ENCODE data around the gene CRIP2.

Gene CRIP2

DNA sequence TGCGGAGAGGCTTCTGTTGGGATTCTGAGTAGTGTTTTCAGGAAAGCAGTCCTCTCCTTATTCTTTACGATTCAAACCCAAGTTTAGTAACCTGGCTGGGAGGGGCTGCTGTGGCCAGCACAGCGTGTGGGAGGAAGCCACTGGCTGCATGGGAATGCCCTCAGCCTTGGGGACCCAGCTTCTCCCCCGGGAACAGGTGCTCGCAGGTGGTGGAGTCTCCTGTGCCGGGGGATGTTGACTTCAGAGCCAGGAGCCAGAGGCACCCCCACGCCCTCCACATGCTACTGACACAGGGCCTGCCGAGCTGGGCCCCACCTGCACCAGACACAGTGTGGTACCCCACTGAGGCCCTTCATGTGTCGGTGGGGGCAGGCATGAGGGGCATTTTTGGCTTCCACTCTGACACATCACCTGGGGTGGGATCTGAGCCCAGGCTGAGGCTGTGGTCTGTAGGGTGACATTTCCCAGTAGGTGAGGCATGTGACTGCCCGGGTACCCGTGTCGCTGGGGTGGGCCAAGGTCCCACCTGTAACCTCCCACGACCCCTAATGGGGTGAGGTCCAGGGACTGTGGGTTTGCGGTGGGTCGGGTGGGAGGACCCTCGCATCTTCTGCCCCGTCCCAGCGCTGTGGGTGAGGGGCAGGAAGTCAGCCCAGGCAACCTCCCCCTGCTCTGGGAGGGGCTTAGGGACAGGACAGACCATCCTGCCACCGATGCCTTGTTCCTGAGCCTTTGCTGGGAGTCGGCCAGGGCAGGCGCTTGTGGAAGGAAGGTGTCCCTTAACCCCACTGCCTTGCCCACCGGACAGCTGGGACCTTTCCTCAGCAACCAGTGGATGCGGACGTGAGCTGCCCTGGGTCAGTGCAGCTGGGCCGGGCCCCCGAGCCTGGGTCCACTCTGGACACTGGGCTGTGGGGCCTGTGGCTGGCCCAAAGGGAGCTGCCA, 28.4 kb upstream of the CRIP2 start:
- no peak overlapping the region for H3K9ac ChIP-seq (ENCODE audit: low read depth, low read length)
- H3K4me1 ChIP-seq (ENCODE audit: control insufficient read depth, insufficient read depth, low read length), result no peaks in the 10 kb centered on the region
- no peaks in the 10 kb centered on the region for H3K9me3 ChIP-seq (ENCODE audit: control insufficient read depth, insufficient read depth, low read length)
- no peaks in the 10 kb centered on the region for H3K27me3 ChIP-seq (ENCODE audit: control insufficient read depth, insufficient read depth, low read length)
- peaks cover 30% of the 10 kb centered on the region for H3K36me3 ChIP-seq (ENCODE audit: control insufficient read depth, insufficient read depth, low read length)
- H3K4me3 ChIP-seq (ENCODE audit: low read depth, low read length), result no peak overlapping the region

GRCh38 chr14:105446971-105447370, 27.6 kb upstream of the CRIP2 start:
- Histone ChIP-seq H3K4me3 (ENCODE audit: low read depth, low read length) (no peak overlapping the region), H3K4me1 (ENCODE audit: control insufficient read depth, insufficient read depth, low read length) (no peaks in the 10 kb centered on the region), H3K9ac (ENCODE audit: low read depth, low read length) (no peak overlapping the region), H3K27me3 (ENCODE audit: control insufficient read depth, insufficient read depth, low read length) (no peaks in the 10 kb centered on the region), H3K36me3 (ENCODE audit: control insufficient read depth, insufficient read depth, low read length) (peaks cover 35% of the 10 kb centered on the region), H3K9me3 (ENCODE audit: control insufficient read depth, insufficient read depth, low read length) (no peaks in the 10 kb centered on the region)

- Histone ChIP-seq H3K4me3 (ENCODE audit: low read depth, low read length) (no peak overlapping the region), H3K9me3 (ENCODE audit: control insufficient read depth, insufficient read depth, low read length) (no peaks in the 10 kb centered on the region), H3K9ac (ENCODE audit: low read depth, low read length) (no peak overlapping the region), H3K36me3 (ENCODE audit: control insufficient read depth, insufficient read depth, low read length) (peaks cover 34% of the 10 kb centered on the region), H3K4me1 (ENCODE audit: control insufficient read depth, insufficient read depth, low read length) (no peaks in the 10 kb centered on the region), H3K27me3 (ENCODE audit: control insufficient read depth, insufficient read depth, low read length) (no peaks in the 10 kb centered on the region)
These were observed 26.7 kb upstream of the CRIP2 start for GRCh38 chr14:105447651-105448640.

GRCh38 chr14:105448706-105449111, 25.9 kb upstream of the CRIP2 start:
- Histone ChIP-seq H3K27me3 (ENCODE audit: control insufficient read depth, insufficient read depth, low read length) (no peaks in the 10 kb centered on the region), H3K36me3 (ENCODE audit: control insufficient read depth, insufficient read depth, low read length) (peaks cover 38% of the 10 kb centered on the region), H3K4me1 (ENCODE audit: control insufficient read depth, insufficient read depth, low read length) (no peaks in the 10 kb centered on the region), H3K4me3 (ENCODE audit: low read depth, low read length) (no peak overlapping the region), H3K9me3 (ENCODE audit: control insufficient read depth, insufficient read depth, low read length) (no peaks in the 10 kb centered on the region), H3K9ac (ENCODE audit: low read depth, low read length) (no peak overlapping the region)

DNA sequence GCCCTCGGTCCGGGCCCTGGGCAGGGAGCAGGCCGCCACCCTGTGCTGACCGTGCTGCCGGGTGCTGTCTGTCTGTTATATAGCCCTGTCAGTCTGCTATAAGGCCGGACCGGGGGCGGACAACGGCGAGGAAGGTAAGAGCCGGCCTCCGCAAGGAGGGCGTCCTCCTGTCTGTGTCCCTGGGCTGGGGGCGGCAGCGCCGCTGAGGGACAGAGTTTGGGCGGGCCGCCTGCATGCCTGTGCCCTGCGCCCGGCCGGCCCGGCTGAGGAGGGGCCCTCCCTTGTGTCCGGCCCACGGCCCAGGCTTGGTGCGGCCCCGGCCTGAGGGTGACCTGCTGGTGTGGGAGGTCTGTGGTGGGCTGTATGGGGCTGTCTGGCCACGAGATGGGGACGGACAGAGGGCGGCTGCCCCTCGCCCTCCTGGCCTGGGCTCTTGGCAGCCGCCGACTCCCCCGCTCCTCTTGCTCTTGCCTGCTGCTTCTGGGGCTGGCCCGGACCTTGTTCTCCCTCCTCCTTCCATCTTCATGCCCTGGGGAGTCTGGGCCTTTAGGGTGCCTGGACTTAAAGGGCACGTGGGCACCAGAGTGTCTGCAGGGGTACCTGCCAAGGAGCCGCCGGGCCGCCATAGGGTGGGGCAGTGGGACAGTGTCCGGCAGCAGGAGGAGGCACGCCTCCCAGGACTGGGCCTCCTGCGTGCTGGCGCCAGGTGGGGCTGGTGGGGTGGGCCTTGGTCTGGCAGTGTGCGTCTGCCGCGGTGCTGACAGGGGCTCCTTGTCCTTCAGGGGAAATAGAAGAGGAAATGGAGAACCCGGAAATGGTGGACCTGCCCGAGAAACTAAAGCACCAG, 25.1 kb upstream of the CRIP2 start:
- H3K4me3 ChIP-seq (ENCODE audit: low read depth, low read length), result no peak overlapping the region
- H3K36me3 ChIP-seq (ENCODE audit: control insufficient read depth, insufficient read depth, low read length), result peaks cover 46% of the 10 kb centered on the region
- no peaks in the 10 kb centered on the region for H3K27me3 ChIP-seq (ENCODE audit: control insufficient read depth, insufficient read depth, low read length)
- H3K9ac ChIP-seq (ENCODE audit: low read depth, low read length), result no peak overlapping the region
- H3K4me1 ChIP-seq (ENCODE audit: control insufficient read depth, insufficient read depth, low read length), result no peaks in the 10 kb centered on the region
- H3K9me3 ChIP-seq (ENCODE audit: control insufficient read depth, insufficient read depth, low read length), result no peaks in the 10 kb centered on the region

GRCh38 chr14:105450123-105450505, 24.5 kb upstream of the CRIP2 start:
- no peaks in the 10 kb centered on the region for H3K9me3 ChIP-seq (ENCODE audit: control insufficient read depth, insufficient read depth, low read length)
- H3K4me1 ChIP-seq (ENCODE audit: control insufficient read depth, insufficient read depth, low read length), result no peaks in the 10 kb centered on the region
- H3K27me3 ChIP-seq (ENCODE audit: control insufficient read depth, insufficient read depth, low read length), result no peaks in the 10 kb centered on the region
- peaks cover 49% of the 10 kb centered on the region for H3K36me3 ChIP-seq (ENCODE audit: control insufficient read depth, insufficient read depth, low read length)
- H3K9ac ChIP-seq (ENCODE audit: low read depth, low read length), result no peak overlapping the region
- H3K4me3 ChIP-seq (ENCODE audit: low read depth, low read length), result no peak overlapping the region

DNA sequence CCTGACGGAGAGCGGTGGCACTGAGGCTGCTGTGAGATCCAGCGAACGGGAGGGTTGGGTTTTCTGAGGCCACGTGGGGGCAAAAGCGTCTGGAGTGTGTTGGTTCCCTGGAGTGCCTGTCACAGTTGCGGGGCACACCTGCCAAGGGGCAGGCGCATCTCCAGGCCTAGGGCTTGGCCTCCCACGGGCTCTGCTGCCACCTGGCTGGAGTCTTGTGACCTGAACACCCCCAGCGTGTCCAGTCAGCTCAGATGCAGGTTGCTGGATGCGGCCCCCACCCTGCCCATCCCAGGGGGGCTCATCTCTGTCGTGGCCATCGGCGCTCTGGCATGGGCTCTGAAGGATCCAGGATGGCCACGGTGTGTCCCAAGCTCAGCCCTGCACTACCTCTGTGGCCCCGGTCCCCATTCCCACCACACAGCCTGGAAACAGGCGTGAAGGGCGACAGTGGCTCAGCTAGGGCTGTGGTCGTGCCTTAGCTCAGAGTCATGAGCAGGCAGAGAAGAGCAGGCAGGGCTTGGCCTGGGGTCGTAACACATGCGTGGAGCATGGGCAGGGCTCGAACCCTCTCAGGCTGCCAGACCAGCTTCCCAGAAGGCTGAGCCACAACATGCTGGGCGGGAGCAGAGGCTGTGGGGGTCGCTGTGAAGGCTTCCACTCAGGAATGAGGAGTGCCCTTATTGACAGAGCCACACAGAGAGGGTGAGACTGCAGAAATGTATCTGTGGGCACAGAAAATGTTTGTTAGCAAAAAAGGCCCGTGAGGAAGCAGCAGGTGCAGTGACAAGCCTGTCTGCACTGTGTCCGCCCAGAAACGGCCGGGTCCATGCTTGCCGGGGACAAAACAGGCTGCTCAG, 23.5 kb upstream of the CRIP2 start:
- Histone ChIP-seq H3K4me3 (ENCODE audit: low read depth, low read length) (no peak overlapping the region), H3K27me3 (ENCODE audit: control insufficient read depth, insufficient read depth, low read length) (no peaks in the 10 kb centered on the region), H3K9me3 (ENCODE audit: control insufficient read depth, insufficient read depth, low read length) (no peaks in the 10 kb centered on the region), H3K36me3 (ENCODE audit: control insufficient read depth, insufficient read depth, low read length) (peaks cover 56% of the 10 kb centered on the region), H3K9ac (ENCODE audit: low read depth, low read length) (no peak overlapping the region), H3K4me1 (ENCODE audit: control insufficient read depth, insufficient read depth, low read length) (no peaks in the 10 kb centered on the region)

DNA sequence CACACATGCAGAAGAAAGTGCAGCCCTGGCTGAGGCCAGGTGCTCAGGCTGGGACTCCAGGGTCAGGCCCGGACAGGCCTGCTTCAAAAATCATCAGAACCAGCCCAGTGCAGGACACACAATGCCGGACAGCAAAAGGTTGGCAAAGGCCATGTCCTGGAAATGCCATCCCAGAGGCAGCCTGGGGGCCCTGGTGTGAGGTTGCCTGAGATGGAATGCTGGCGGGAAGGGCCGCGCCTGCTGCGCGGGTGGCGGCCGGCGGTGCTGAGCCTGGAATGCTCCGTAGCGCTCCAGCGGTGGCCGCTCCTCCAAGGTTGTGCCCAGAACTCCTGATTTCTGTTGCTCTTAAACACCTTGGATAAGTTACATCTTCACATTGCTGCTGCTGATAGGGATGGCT, 21.7 kb upstream of the CRIP2 start:
- Histone ChIP-seq H3K9ac (ENCODE audit: low read depth, low read length) (no peak overlapping the region), H3K27me3 (ENCODE audit: control insufficient read depth, insufficient read depth, low read length) (no peaks in the 10 kb centered on the region), H3K9me3 (ENCODE audit: control insufficient read depth, insufficient read depth, low read length) (no peaks in the 10 kb centered on the region), H3K4me3 (ENCODE audit: low read depth, low read length) (no peak overlapping the region), H3K36me3 (ENCODE audit: control insufficient read depth, insufficient read depth, low read length) (peaks cover 67% of the 10 kb centered on the region), H3K4me1 (ENCODE audit: control insufficient read depth, insufficient read depth, low read length) (no peaks in the 10 kb centered on the region)

DNA sequence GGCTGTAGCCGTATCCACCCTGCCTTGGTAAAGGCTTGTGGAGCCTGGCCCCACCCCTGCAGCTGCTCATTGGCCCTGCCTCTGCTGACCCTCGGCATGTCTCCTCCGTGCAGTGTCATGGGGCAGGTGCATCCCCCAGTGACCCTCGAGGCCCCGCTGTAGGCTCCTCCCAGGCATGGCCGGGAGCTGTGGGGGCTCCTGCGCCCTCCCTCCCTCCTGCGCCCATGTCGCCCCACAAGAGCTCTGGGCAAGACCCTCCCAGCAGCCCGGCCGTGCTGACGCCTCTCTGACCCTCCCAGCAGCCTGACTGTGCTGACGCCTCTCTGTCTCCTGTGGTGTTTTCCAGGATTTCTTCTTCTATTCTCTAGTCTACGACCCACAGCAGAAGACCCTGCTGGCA, 20.8 kb upstream of the CRIP2 start:
- Histone ChIP-seq H3K36me3 (ENCODE audit: control insufficient read depth, insufficient read depth, low read length) (peaks cover 69% of the 10 kb centered on the region), H3K27me3 (ENCODE audit: control insufficient read depth, insufficient read depth, low read length) (no peaks in the 10 kb centered on the region), H3K9me3 (ENCODE audit: control insufficient read depth, insufficient read depth, low read length) (no peaks in the 10 kb centered on the region), H3K9ac (ENCODE audit: low read depth, low read length) (no peak overlapping the region), H3K4me3 (ENCODE audit: low read depth, low read length) (no peak overlapping the region), H3K4me1 (ENCODE audit: control insufficient read depth, insufficient read depth, low read length) (no peaks in the 10 kb centered on the region)

GRCh38 chr14:105455086-105455640, 19.5 kb upstream of the CRIP2 start:
- H3K9ac ChIP-seq (ENCODE audit: low read depth, low read length), result no peak overlapping the region
- no peak overlapping the region for H3K4me3 ChIP-seq (ENCODE audit: low read depth, low read length)
- no peaks in the 10 kb centered on the region for H3K4me1 ChIP-seq (ENCODE audit: control insufficient read depth, insufficient read depth, low read length)
- no peaks in the 10 kb centered on the region for H3K9me3 ChIP-seq (ENCODE audit: control insufficient read depth, insufficient read depth, low read length)
- peaks cover 63% of the 10 kb centered on the region for H3K36me3 ChIP-seq (ENCODE audit: control insufficient read depth, insufficient read depth, low read length)
- no peaks in the 10 kb centered on the region for H3K27me3 ChIP-seq (ENCODE audit: control insufficient read depth, insufficient read depth, low read length)
